GM23338 (cell line): ENCODE data around the gene RSPRY1. TPM values are rescaled to one million over a fixed set of nuclear protein-coding genes. Genes with fewer than 3 reads are reported as not detected.

ENCODE experiments used
- ATAC-seq: fragments of 200-7000 bp; cut with Tn5 transposase; 3 replicates; pipeline ENCODE4 v1.9.1; 2020
- DNase-seq: peaks from one replicate; pipeline ENCODE4 v3.0.0-alpha.2; 2015; ENCODE audit warnings: low spot score
- H2AFZ ChIP-seq: fragments of 200-600 bp; sonication (generic); 2 replicates; pipeline ENCODE4 v1.8.0; 2016; ENCODE audit warnings: antibody characterized with exemption, mild to moderate bottlenecking, moderate library complexity
- H3F3A ChIP-seq: fragments of 200-600 bp; sonication (generic); replicated peaks from 2 replicates; pipeline ENCODE4 v1.8.0; 2017; ENCODE audit warnings: antibody characterized with exemption, mixed run types, low read depth
- H3K27ac ChIP-seq: fragments of 200-600 bp; sonication (generic); 2 replicates; pipeline ENCODE4 v1.6.1; 2016; ENCODE audit warnings: low read depth
- H3K27me3 ChIP-seq: fragments of 200-600 bp; sonication (generic); 2 replicates; pipeline ENCODE4 v1.8.0; 2016; ENCODE audit warnings: mild to moderate bottlenecking, mixed run types, moderate library complexity; ENCODE audit not compliant: insufficient read depth
- H3K36me3 ChIP-seq: fragments of 200-600 bp; sonication (generic); 2 replicates; pipeline ENCODE4 v1.8.0; 2016; ENCODE audit warnings: mild to moderate bottlenecking; ENCODE audit not compliant: insufficient read depth
- H3K4me1 ChIP-seq: fragments of 200-600 bp; sonication (generic); 2 replicates; pipeline ENCODE4 v1.8.0; 2016; ENCODE audit warnings: mild to moderate bottlenecking, moderate library complexity; ENCODE audit not compliant: insufficient read depth
- H3K4me2 ChIP-seq: fragments of 200-600 bp; sonication (generic); 2 replicates; pipeline ENCODE4 v1.7.1; 2017; ENCODE audit warnings: mixed run types
- H3K4me3 ChIP-seq: fragments of 200-600 bp; sonication (generic); 2 replicates; pipeline ENCODE4 v1.6.1; 2016; ENCODE audit warnings: mixed run types
- H3K79me2 ChIP-seq: fragments of 200-600 bp; sonication (generic); replicated peaks from 2 replicates; pipeline ENCODE4 v1.8.0; 2017; ENCODE audit warnings: mild to moderate bottlenecking; ENCODE audit not compliant: insufficient read depth
- H3K9me2 ChIP-seq: fragments of 200-600 bp; sonication (generic); 2 replicates; pipeline ENCODE4 v1.8.0; 2017; ENCODE audit not compliant: insufficient read depth
- H4K20me1 ChIP-seq: fragments of 200-600 bp; sonication (generic); replicated peaks from 2 replicates; pipeline ENCODE4 v1.8.0; 2017; ENCODE audit warnings: mild to moderate bottlenecking; ENCODE audit not compliant: insufficient read depth
- H3K27ac Mint-ChIP-seq: 2 replicates; pipeline ENCODE4 v1.8.0; 2020; ENCODE audit warnings: inconsistent platforms, mild to moderate bottlenecking, moderate library complexity, mixed read lengths
- H3K27me3 Mint-ChIP-seq: 3 replicates; pipeline ENCODE4 v1.8.0; 2022; ENCODE audit warnings: low read depth, mild to moderate bottlenecking, moderate library complexity, mixed read lengths, inconsistent platforms; ENCODE audit not compliant: insufficient read depth, poor library complexity
- H3K36me3 Mint-ChIP-seq: 3 replicates; pipeline ENCODE4 v1.8.0; 2021; ENCODE audit warnings: low read depth, mild to moderate bottlenecking, inconsistent platforms, moderate library complexity, mixed read lengths
- H3K4me1 Mint-ChIP-seq: 3 replicates; pipeline ENCODE4 v1.8.0; 2020; ENCODE audit warnings: mild to moderate bottlenecking, inconsistent platforms, mixed read lengths
- H3K4me3 Mint-ChIP-seq: 3 replicates; pipeline ENCODE4 v1.8.0; 2021; ENCODE audit warnings: moderate library complexity, mild to moderate bottlenecking, inconsistent platforms, mixed read lengths
- H3K9me3 Mint-ChIP-seq: 3 replicates; pipeline ENCODE4 v1.8.0; 2020; ENCODE audit warnings: moderate library complexity, mild to moderate bottlenecking, inconsistent platforms, mixed read lengths
- CTCF ChIP-seq, 2 experiments: fragments of 200-600 bp in 1 of 2; sonication (generic) in 1 of 2; conservative IDR thresholded peaks; 2 replicates each; pipeline versions ENCODE4 v1.5.1 to v1.6.1; 2016 to 2017; ENCODE audit warnings: antibody characterized with exemption in 2 of 2, low read depth in 2 of 2, mild to moderate bottlenecking in 2 of 2, moderate library complexity in 1 of 2
- EZH2 ChIP-seq: fragments of 200-600 bp; sonication (generic); IDR thresholded peaks from one replicate; pipeline ENCODE4 v1.8.0; 2017; ENCODE audit warnings: antibody characterized with exemption, mild to moderate bottlenecking, low read depth; ENCODE audit not compliant: unreplicated experiment
- JUNB ChIP-seq: IDR thresholded peaks from one replicate; pipeline ENCODE4 v1.6.1; 2016; ENCODE audit warnings: antibody characterized with exemption; ENCODE audit not compliant: unreplicated experiment
- POLR2AphosphoS5 ChIP-seq: IDR thresholded peaks from 2 replicates; pipeline ENCODE4 v1.6.1; 2016; ENCODE audit warnings: antibody characterized with exemption, low read depth
- STAT1 ChIP-seq: IDR thresholded peaks from one replicate; pipeline ENCODE4 v1.6.1; 2016; ENCODE audit warnings: antibody characterized with exemption; ENCODE audit not compliant: unreplicated experiment
- ZNF114 ChIP-seq: fragments of 250-450 bp; sonication (Bioruptor Pico); IDR thresholded peaks from 2 replicates; pipeline ENCODE4 v1.5.0; 2020; ENCODE audit warnings: mild to moderate bottlenecking, moderate library complexity
- polyA plus RNA-seq: library from polyadenylated mRNA; unstranded; fragments of >200 nt; fragmentation: Nextera tagmentation; extraction: Ambion mirVana; gene quantifications from 2 replicates; pipeline ENCODE4 v1.2.1, GENCODE V29; 2016
- total RNA-seq: library from RNA; depleted of rRNA; stranded (reverse); fragments of >200 nt; shearing (Covaris generic); gene quantifications from 2 replicates; pipeline ENCODE4 v1.2.3, GENCODE V29; 2014
- TF ChIP-seq, protein P1 (sequence below): fragments of 250-450 bp; sonication (Bioruptor Pico); IDR thresholded peaks from 2 replicates; pipeline ENCODE4 v1.5.0; 2020; ENCODE audit warnings: mild to moderate bottlenecking, moderate library complexity

RSPRY1 gene
- total and polyA plus RNA-seq, 2 experiments from 2014 or later = 25.8 to 35.9 TPM

DNA sequence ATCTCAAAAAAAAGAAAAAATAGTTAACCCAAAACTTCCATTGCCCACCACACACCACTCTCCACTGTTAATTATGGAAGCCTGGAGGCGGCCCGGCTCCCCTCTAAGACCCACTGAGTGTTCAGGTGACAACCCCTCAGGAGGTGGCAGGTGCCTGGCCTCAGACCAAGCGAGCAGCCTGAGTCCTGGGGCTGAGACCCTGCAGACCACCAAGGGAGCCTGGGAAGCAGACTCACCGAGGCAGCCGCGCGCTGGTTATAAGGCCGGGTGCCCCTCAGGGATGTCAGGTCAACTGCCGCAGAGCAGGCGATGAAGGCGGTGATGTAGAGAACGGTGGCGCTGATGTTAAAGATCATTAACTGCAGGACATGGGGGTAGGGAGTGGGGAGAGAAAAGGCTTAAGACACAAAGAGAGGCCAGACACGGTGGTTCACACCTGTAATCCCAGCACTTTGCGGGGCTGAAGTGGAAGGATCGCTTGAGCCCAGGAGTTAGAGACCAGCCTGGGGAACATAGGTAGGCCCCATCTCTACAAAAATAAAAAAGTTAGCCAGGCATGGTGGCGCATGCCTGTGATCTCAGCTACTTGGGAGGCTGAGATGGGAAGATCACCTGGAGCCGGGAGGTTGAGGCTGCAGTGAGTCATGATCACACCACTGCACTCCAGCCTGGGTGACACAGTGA, 72.2 kb downstream of the RSPRY1 start (continued):
- TF ChIP-seq, protein P1, sequence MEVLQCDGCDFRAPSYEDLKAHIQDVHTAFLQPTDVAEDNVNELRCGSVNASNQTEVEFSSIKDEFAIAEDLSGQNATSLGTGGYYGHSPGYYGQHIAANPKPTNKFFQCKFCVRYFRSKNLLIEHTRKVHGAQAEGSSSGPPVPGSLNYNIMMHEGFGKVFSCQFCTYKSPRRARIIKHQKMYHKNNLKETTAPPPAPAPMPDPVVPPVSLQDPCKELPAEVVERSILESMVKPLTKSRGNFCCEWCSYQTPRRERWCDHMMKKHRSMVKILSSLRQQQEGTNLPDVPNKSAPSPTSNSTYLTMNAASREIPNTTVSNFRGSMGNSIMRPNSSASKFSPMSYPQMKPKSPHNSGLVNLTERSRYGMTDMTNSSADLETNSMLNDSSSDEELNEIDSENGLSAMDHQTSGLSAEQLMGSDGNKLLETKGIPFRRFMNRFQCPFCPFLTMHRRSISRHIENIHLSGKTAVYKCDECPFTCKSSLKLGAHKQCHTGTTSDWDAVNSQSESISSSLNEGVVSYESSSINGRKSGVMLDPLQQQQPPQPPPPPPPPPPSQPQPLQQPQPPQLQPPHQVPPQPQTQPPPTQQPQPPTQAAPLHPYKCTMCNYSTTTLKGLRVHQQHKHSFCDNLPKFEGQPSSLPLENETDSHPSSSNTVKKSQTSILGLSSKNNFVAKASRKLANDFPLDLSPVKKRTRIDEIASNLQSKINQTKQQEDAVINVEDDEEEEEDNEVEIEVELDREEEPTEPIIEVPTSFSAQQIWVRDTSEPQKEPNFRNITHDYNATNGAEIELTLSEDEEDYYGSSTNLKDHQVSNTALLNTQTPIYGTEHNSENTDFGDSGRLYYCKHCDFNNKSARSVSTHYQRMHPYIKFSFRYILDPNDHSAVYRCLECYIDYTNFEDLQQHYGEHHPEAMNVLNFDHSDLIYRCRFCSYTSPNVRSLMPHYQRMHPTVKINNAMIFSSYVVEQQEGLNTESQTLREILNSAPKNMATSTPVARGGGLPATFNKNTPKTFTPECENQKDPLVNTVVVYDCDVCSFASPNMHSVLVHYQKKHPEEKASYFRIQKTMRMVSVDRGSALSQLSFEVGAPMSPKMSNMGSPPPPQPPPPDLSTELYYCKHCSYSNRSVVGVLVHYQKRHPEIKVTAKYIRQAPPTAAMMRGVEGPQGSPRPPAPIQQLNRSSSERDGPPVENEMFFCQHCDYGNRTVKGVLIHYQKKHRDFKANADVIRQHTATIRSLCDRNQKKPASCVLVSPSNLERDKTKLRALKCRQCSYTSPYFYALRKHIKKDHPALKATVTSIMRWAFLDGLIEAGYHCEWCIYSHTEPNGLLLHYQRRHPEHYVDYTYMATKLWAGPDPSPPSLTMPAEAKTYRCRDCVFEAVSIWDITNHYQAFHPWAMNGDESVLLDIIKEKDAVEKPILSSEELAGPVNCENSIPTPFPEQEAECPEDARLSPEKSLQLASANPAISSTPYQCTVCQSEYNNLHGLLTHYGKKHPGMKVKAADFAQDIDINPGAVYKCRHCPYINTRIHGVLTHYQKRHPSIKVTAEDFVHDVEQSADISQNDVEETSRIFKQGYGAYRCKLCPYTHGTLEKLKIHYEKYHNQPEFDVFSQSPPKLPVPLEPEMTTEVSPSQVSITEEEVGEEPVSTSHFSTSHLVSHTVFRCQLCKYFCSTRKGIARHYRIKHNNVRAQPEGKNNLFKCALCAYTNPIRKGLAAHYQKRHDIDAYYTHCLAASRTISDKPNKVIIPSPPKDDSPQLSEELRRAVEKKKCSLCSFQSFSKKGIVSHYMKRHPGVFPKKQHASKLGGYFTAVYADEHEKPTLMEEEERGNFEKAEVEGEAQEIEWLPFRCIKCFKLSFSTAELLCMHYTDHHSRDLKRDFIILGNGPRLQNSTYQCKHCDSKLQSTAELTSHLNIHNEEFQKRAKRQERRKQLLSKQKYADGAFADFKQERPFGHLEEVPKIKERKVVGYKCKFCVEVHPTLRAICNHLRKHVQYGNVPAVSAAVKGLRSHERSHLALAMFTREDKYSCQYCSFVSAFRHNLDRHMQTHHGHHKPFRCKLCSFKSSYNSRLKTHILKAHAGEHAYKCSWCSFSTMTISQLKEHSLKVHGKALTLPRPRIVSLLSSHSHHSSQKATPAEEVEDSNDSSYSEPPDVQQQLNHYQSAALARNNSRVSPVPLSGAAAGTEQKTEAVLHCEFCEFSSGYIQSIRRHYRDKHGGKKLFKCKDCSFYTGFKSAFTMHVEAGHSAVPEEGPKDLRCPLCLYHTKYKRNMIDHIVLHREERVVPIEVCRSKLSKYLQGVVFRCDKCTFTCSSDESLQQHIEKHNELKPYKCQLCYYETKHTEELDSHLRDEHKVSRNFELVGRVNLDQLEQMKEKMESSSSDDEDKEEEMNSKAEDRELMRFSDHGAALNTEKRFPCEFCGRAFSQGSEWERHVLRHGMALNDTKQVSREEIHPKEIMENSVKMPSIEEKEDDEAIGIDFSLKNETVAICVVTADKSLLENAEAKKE (CRISPR knock-in tag) = no peak
- TF ChIP-seq EZH2 (no peak), ZNF114 (CRISPR knock-in tag) (no peak), JUNB (no peak), POLR2AphosphoS5 (no peak), CTCF (conservative IDR thresholded peaks at IDR 0.05; ENCODE audit: low read depth in 2 of 2) (no peak)

DNA sequence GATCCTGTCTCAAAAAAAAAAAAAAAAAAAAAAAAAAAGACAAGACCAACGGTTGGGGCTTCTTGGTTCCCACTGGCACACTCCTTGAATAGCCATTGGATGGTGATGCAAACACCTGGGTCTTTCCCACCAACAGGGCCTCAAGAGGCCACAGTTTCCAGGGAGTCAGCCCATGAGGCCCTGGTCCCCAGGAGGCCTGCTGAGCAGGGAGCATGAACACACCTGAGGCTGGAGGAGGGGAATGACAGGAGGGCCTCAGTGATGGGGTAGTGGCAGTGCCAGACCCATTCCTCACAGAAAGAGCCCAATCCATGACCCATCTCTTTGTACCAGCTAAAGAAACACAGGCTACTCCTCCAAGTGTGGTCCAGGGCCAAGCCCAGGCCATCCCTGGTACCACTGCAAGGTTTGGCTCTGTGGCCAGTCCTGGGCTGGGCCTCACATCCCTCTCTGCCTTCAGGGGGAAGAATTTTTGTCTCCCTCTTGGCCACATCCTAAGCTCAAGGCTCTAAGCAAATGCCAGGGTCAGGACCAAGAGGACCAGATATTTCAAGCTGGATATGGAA, 72.9 kb downstream of the RSPRY1 start:
- H3K27me3 ChIP-seq = no peaks in the 10 kb centered on the region
- H3K79me2 ChIP-seq = no peaks in the 10 kb centered on the region
- no peaks in the 10 kb centered on the region for H3K9me2 ChIP-seq
- Mint-ChIP-seq H3K9me3 (no peaks in the 10 kb centered on the region), H3K4me1 (peaks cover 13% of the 10 kb centered on the region), H3K4me3 (no peak overlapping the region), H3K27ac (no peak overlapping the region), H3K27me3 (peaks cover 6% of the 10 kb centered on the region), H3K36me3 (no peaks in the 10 kb centered on the region)
- no peak overlapping the region for H3K4me3 ChIP-seq
- H3F3A ChIP-seq = no peaks in the 10 kb centered on the region
- H3K36me3 ChIP-seq = no peaks in the 10 kb centered on the region
- H3K4me2 ChIP-seq = no peak overlapping the region
- H3K4me1 ChIP-seq = peaks cover 7% of the 10 kb centered on the region
- ATAC-seq = no peak
- no peak overlapping the region for H3K27ac ChIP-seq
- no peaks in the 10 kb centered on the region for H4K20me1 ChIP-seq
- no peak for DNase-seq
- H2AFZ ChIP-seq = no peak overlapping the region
- TF ChIP-seq, protein P1 (CRISPR knock-in tag) = no peak
- TF ChIP-seq STAT1 (no peak), POLR2AphosphoS5 (no peak)
